ENCODE results near the gene ISG15.

The ISG15 gene

DNA sequence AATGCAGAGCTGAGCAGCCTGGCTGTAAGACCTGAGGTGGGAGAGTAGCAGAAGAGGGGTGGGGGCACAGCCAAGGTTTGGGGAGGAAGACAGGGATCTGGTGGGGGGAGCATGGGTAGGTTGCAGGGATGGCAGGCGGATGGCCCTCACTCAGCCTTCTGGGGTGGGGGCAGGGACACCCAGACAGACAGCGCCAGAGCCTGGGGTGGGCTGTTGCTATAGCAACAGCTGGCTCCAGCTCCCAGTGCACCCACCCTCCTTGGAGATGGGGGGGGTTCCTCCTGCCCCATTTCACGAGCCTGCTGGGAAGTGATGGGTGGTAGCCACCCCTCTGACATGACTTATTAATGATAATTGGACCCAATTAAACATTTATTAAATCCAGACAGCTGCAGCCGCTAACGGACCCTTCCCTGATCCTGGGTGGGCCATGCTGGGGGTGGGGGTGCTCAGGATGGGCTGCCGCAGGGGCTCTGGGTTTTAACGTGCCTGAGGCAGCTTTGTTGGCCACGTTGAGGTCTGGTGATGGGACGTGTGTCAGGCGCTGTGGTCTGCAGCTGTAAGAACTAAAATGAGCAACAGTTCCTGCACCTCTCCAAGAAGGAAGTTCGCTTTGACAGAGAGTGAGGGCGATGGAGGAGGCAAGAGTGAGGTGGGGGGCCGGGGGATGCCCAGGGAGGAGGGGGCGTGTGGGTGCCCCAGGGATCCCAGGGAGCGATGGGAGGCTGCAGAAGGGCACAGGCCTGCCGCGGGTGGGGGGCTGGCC is 26.0 kb downstream of the ISG15 start:
- POLR2A ChIA-PET = no interaction called here
- CTCF ChIA-PET = no interaction called here
- no peak for DNase-seq (ENCODE audit: extremely low spot score)
- TF ChIP-seq ZNF384 (IDR thresholded peaks at IDR 0.05) = no peak
- no peak for TF ChIP-seq ARNT (IDR thresholded peaks at IDR 0.05)
- TF ChIP-seq BHLHE40 (IDR thresholded peaks at IDR 0.05; ENCODE audit: borderline replicate concordance) = no peak
- TF ChIP-seq, protein P1, sequence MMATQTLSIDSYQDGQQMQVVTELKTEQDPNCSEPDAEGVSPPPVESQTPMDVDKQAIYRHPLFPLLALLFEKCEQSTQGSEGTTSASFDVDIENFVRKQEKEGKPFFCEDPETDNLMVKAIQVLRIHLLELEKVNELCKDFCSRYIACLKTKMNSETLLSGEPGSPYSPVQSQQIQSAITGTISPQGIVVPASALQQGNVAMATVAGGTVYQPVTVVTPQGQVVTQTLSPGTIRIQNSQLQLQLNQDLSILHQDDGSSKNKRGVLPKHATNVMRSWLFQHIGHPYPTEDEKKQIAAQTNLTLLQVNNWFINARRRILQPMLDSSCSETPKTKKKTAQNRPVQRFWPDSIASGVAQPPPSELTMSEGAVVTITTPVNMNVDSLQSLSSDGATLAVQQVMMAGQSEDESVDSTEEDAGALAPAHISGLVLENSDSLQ (IDR thresholded peaks at IDR 0.05) = no peak
- TF ChIP-seq FOXK2 (IDR thresholded peaks at IDR 0.05) = no peak
- no peak for TF ChIP-seq FOXA1 (IDR thresholded peaks at IDR 0.05)
- no peak for TF ChIP-seq ELF4 (IDR thresholded peaks at IDR 0.05)

GRCh38 chr1:1040004-1040991 is 27.0 kb downstream of the ISG15 start:
- CTCF ChIA-PET = no interaction called here
- DNase-seq (ENCODE audit: extremely low spot score) = peak; percentile 97

DNA sequence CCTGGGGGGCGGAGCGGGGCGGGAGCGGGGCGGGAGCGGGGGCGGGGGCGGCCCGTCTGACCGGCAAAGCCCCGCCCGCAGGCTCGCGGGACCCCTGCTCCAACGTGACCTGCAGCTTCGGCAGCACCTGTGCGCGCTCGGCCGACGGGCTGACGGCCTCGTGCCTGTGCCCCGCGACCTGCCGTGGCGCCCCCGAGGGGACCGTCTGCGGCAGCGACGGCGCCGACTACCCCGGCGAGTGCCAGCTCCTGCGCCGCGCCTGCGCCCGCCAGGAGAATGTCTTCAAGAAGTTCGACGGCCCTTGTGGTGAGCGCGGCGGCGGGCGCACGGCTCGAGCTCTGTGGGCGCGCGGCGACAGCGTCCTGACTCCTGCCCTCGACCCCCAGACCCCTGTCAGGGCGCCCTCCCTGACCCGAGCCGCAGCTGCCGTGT is 27.8 kb downstream of the ISG15 start:
- DNase-seq (ENCODE audit: extremely low spot score) = no peak
- POLR2A ChIA-PET = no interaction called here
- TF ChIP-seq ARNT (IDR thresholded peaks at IDR 0.05) (no peak), SP1 (IDR thresholded peaks at IDR 0.05) (no peak), LEF1 (IDR thresholded peaks at IDR 0.05; ENCODE audit: borderline replicate concordance) (no peak), ELF4 (IDR thresholded peaks at IDR 0.05) (no peak), ZNF384 (IDR thresholded peaks at IDR 0.05) (no peak), FOXM1 (IDR thresholded peaks at IDR 0.05; ENCODE audit: borderline replicate concordance) (no peak), HDGF (IDR thresholded peaks at IDR 0.05; ENCODE audit: borderline replicate concordance) (no peak), L3MBTL2 (conservative IDR thresholded peaks at IDR 0.05) (no peak), FOXA1 (IDR thresholded peaks at IDR 0.05) (no peak), BHLHE40 (IDR thresholded peaks at IDR 0.05; ENCODE audit: borderline replicate concordance) (no peak), FOXK2 (IDR thresholded peaks at IDR 0.05) (no peak), TARDBP (IDR thresholded peaks at IDR 0.05) (no peak), NFRKB (IDR thresholded peaks at IDR 0.05) (no peak), SUZ12 (IDR thresholded peaks at IDR 0.05) (no peak), CTBP1 (IDR thresholded peaks at IDR 0.05; ENCODE audit: borderline replicate concordance) (no peak)
- TF ChIP-seq, protein P1 (IDR thresholded peaks at IDR 0.05) = no peak
- CTCF ChIA-PET = no interaction called here

More at GRCh38 chr1:1040004-1040991, 27.0 kb downstream of the ISG15 start:
- no peak for TF ChIP-seq FOXA1 (IDR thresholded peaks at IDR 0.05)
- TF ChIP-seq SUZ12 (IDR thresholded peaks at IDR 0.05) = no peak
- TF ChIP-seq BHLHE40 (IDR thresholded peaks at IDR 0.05; ENCODE audit: borderline replicate concordance) = no peak
- no peak for TF ChIP-seq SP1 (IDR thresholded peaks at IDR 0.05)
- TF ChIP-seq NFRKB (IDR thresholded peaks at IDR 0.05) = no peak
- no peak for TF ChIP-seq LEF1 (IDR thresholded peaks at IDR 0.05; ENCODE audit: borderline replicate concordance)
- no peak for TF ChIP-seq L3MBTL2 (conservative IDR thresholded peaks at IDR 0.05)
- TF ChIP-seq, protein P1 (IDR thresholded peaks at IDR 0.05) = no peak
- no peak for TF ChIP-seq ELF4 (IDR thresholded peaks at IDR 0.05)
- POLR2A ChIA-PET = no interaction called here

- TF ChIP-seq ELF4 (IDR thresholded peaks at IDR 0.05) (no peak), SP1 (IDR thresholded peaks at IDR 0.05) (no peak), SUZ12 (IDR thresholded peaks at IDR 0.05) (no peak), ARNT (IDR thresholded peaks at IDR 0.05) (no peak), HDGF (IDR thresholded peaks at IDR 0.05; ENCODE audit: borderline replicate concordance) (no peak), LEF1 (IDR thresholded peaks at IDR 0.05; ENCODE audit: borderline replicate concordance) (no peak), BHLHE40 (IDR thresholded peaks at IDR 0.05; ENCODE audit: borderline replicate concordance) (no peak), ZNF384 (IDR thresholded peaks at IDR 0.05) (no peak), FOXM1 (IDR thresholded peaks at IDR 0.05; ENCODE audit: borderline replicate concordance) (no peak), L3MBTL2 (conservative IDR thresholded peaks at IDR 0.05) (no peak), FOXA1 (IDR thresholded peaks at IDR 0.05) (no peak), TARDBP (IDR thresholded peaks at IDR 0.05) (no peak)
- ChIA-PET CTCF (no interaction called here), POLR2A (no interaction called here)
- DNase-seq (ENCODE audit: extremely low spot score) = no peak
These were observed 28.6 kb downstream of the ISG15 start for GRCh38 chr1:1041873-1042272.

DNA sequence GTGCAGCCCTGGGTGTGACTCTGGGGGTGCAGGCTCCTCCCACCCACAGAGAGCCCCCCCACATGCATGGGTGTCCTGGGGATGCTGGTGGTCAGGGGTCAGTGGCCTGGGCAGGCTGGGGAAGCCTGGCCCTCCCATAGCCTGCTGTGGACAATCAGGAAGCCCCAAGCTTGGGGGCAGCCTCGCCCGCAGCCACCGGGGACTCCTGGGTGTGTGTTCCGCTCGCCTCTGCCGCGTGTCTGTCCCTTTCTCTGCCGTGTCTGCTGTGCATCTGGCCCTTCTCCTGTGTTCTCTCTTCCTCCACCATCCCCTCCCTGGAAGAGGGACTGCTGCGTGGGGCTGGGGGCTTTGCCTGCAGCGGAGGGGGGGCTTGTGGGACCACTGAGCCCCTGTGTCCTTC is 29.5 kb downstream of the ISG15 start:
- ChIA-PET CTCF (no interaction called here), POLR2A (no interaction called here)
- DNase-seq (ENCODE audit: extremely low spot score) = no peak
- no peak for TF ChIP-seq L3MBTL2 (conservative IDR thresholded peaks at IDR 0.05)
- TF ChIP-seq, protein P1 (IDR thresholded peaks at IDR 0.05) = no peak
- no peak for TF ChIP-seq BHLHE40 (IDR thresholded peaks at IDR 0.05; ENCODE audit: borderline replicate concordance)
- TF ChIP-seq SUZ12 (IDR thresholded peaks at IDR 0.05) = no peak
- TF ChIP-seq ZNF384 (IDR thresholded peaks at IDR 0.05) = no peak
- TF ChIP-seq FOXA1 (IDR thresholded peaks at IDR 0.05) = no peak
- TF ChIP-seq HDGF (IDR thresholded peaks at IDR 0.05; ENCODE audit: borderline replicate concordance) = no peak
- TF ChIP-seq CTBP1 (IDR thresholded peaks at IDR 0.05; ENCODE audit: borderline replicate concordance) = no peak
- TF ChIP-seq LEF1 (IDR thresholded peaks at IDR 0.05; ENCODE audit: borderline replicate concordance) = no peak
- TF ChIP-seq FOXK2 (IDR thresholded peaks at IDR 0.05) = no peak
- no peak for TF ChIP-seq SP1 (IDR thresholded peaks at IDR 0.05)
- TF ChIP-seq FOXM1 (IDR thresholded peaks at IDR 0.05; ENCODE audit: borderline replicate concordance) = no peak
- TF ChIP-seq ARNT (IDR thresholded peaks at IDR 0.05) = no peak
- no peak for TF ChIP-seq TARDBP (IDR thresholded peaks at IDR 0.05)
- TF ChIP-seq ELF4 (IDR thresholded peaks at IDR 0.05) = no peak
- TF ChIP-seq NFRKB (IDR thresholded peaks at IDR 0.05) = no peak

Data from HEK293T (cell line).